PFSK-1 (cell line): ENCODE results near the gene LHFPL5. TPM values are rescaled to one million over a fixed set of nuclear protein-coding genes. Genes with fewer than 3 reads are reported as not detected.
A peak's percentile ranks its signal among the peaks of the same experiment; 100 is the strongest.

Source experiments
- FOXP2 ChIP-seq: optimal IDR thresholded peaks from 2 replicates; pipeline ENCODE3; 2011; ENCODE audit warnings: borderline replicate concordance, control low read depth, inconsistent platforms; ENCODE audit not compliant: insufficient read depth; ENCODE audit errors: extremely low read length, extremely low read depth
- POLR2AphosphoS5 ChIP-seq: IDR thresholded peaks from 2 replicates; pipeline ENCODE4 v1.6.1; 2012; ENCODE audit warnings: low read depth, mild to moderate bottlenecking, control low read depth, low read length, moderate library complexity
- REST ChIP-seq, 2 experiments: IDR thresholded peaks; 2 replicates each; pipeline versions ENCODE4 v1.6.1 to v1.8.0; 2011 to 2012; ENCODE audit warnings: low read depth in 2 of 2, low read length in 2 of 2, control low read depth in 1 of 2, inconsistent platforms in 1 of 2, mild to moderate bottlenecking in 1 of 2, moderate library complexity in 1 of 2; ENCODE audit not compliant: insufficient read depth in 1 of 2
- SIN3A ChIP-seq: IDR thresholded peaks from 2 replicates; pipeline ENCODE4 v1.6.1; 2012; ENCODE audit warnings: mild to moderate bottlenecking, low read length, moderate library complexity, borderline replicate concordance; ENCODE audit not compliant: insufficient read depth
- TAF1 ChIP-seq: IDR thresholded peaks from 2 replicates; pipeline ENCODE4 v1.6.1; 2012; ENCODE audit warnings: low read length, control low read depth, borderline replicate concordance; ENCODE audit not compliant: insufficient read depth
- polyA plus RNA-seq: library from polyadenylated mRNA; unstranded; fragments of >200 nt; gene quantifications from one replicate; pipeline ENCODE4 v1.2.1, GENCODE V29; 2012; ENCODE audit warnings: low read depth, missing spikeins; ENCODE audit not compliant: insufficient read length

LHFPL5 gene
- polyA plus RNA-seq: not detected

GRCh38 chr6:35804996-35805736, at the start of gene LHFPL5:
Gene LHFPL5 (plus strand): TSS chr6:35805352. CDS start chr6:35805671, 319 bp downstream.
- TF ChIP-seq FOXP2: no peak
- TF ChIP-seq POLR2AphosphoS5: no peak
- TF ChIP-seq TAF1: no peak
- TF ChIP-seq SIN3A: peak; percentile 97; the same call in 1 of the 2 replicates
- TF ChIP-seq REST (IDR thresholded peaks at IDR 0.05; ENCODE audit: insufficient read depth in 1 of 2, low read depth in 2 of 2, low read length in 2 of 2): peak; percentile 98

- TF ChIP-seq FOXP2 (no peak), SIN3A (no peak), TAF1 (no peak), POLR2AphosphoS5 (no peak), REST (IDR thresholded peaks at IDR 0.05; ENCODE audit: insufficient read depth in 1 of 2, low read depth in 2 of 2, low read length in 2 of 2) (no peak)
These were observed 47.6 kb upstream of the LHFPL5 start for GRCh38 chr6:35757456-35758123.

- TF ChIP-seq TAF1 (no peak), REST (IDR thresholded peaks at IDR 0.05; ENCODE audit: insufficient read depth in 1 of 2, low read depth in 2 of 2, low read length in 2 of 2) (no peak), FOXP2 (no peak), SIN3A (no peak), POLR2AphosphoS5 (no peak)
These were observed 45.7 kb upstream of the LHFPL5 start for GRCh38 chr6:35759426-35759825.

GRCh38 chr6:35765739-35766138, 39.4 kb upstream of the LHFPL5 start:
- TF ChIP-seq POLR2AphosphoS5: no peak
- TF ChIP-seq FOXP2: no peak
- no peak for TF ChIP-seq TAF1
- no peak for TF ChIP-seq SIN3A
- no peak for TF ChIP-seq REST (IDR thresholded peaks at IDR 0.05; ENCODE audit: insufficient read depth in 1 of 2, low read depth in 2 of 2, low read length in 2 of 2)
